ENCODE data around the gene FHIT.

Gene FHIT

DNA sequence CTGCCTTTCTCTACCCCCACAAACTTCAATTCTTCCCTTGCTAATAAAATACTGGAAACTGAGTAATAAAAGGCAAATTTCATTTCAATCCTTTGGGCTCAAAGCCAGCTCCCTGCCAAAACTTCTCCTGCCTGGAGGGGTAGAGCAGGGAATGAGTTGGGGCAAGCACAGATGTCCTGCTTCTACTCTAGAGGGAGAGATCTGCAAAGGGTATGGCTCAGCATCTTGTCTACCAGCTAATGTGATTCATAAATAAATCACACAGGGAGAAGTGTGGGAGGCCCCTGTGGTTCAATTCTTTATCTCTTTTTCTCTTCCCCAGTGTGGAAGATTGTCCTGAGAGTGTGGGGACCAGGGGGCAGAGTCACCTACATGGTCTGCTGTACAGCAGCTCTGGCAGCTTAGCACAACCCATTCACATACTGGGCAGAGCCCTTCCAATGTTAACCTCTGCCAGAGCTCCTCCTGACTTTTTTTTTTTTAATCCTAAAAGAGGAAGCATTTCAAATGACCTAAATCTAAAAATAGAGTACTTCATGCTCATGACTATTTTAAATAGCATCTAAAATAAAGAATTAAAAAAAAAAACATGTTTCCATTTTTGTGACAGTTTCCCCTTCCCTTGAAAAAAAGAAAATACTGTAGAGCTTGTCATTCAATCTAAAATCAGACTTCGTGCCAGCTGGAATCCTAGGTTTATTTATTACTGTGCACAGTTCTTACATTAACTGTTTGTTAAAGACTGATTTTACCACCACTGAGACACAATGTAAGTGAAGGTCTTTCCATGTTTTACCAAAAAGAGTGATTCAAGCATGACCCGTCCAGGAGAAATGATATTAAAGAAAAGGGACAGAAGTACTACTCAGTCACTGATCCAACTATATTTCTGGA, 1117.7 kb downstream of the FHIT start:
- no peak for DNase-seq

GRCh38 chr3:60131618-60132017, 1119.6 kb downstream of the FHIT start:
- no peak for DNase-seq

GRCh38 chr3:60126511-60127304, 1124.5 kb downstream of the FHIT start:
- no peak for DNase-seq

DNA sequence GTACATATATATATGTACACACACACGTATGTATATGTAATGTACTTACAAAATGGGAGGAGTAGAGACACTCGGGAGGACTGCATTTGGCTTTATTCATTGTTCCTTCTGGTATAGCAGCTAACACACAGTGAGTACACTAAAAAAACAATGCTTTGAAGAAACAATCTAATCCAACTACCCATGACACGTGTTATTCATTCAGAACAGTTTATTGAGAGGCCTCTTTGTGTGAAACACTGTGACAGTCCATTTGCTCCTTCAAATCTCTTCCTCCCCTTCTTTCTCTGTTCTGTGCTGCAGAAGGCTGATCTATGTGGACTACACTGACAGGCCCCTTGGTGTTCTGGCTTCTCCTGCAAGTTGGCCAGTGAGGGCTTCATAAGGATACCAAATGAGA, 1125.6 kb downstream of the FHIT start:
- no peak for DNase-seq

DNA sequence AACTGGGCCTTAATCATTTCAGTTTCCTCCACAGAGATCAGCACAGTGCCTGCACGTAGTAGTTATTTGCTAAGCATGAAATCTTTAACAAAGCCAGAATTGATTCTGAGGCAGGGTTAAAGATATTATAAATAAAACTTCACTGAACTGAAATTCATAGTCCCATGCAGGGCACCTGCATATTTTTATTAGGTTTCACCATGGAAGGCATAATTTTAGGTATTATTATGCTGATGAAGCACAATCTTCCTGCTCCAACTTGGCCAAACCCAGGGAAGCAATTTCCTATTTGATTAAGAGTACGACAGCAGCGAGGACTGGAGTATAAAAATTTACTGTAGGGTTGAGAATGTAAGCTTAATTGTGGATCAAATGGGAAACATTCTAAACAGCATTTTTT, 1131.0 kb downstream of the FHIT start:
- no peak for DNase-seq

- no peak for DNase-seq
These were observed 1137.1 kb downstream of the FHIT start for GRCh38 chr3:60114191-60114590.

GRCh38 chr3:60107275-60107674, 1144.0 kb downstream of the FHIT start:
- no peak for DNase-seq

DNA sequence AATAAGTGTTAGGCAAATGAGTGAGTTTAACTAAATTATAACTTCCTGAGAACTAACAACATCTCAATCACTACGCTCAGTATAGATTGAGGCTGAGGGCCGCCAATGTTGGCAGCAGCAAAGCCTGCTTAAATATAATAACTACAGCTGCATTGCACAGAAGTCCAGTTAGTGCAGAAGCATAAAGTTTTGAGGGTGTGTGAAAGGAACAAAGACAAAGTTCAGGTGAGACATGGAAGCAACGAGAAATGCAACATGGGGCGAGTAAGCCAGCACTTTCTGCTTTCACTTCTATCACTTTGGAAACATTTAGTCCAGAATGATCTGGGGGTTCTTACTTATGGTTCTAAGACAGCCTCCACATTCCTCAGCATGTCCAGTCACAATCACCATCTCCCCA, 1149.1 kb downstream of the FHIT start:
- DNase-seq = no peak

DNA sequence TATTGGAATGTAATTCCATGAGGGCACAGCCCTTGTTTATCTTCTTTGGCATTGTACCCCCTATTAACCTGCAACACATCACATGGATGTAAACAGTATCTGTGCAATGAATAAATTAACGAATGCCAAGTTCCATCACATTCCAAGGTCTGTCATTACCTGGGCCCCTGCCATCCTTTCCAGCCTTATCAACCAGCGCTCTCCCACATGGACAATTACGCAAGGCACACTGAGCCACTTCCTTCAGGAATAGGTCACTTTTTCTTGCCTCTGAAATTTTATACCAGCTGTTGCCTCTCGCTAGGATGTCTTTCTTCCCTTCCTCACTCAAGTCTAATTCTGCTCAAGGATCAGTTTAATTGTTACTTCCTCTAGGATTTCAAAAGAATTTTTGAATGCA, 1149.6 kb downstream of the FHIT start:
- DNase-seq = no peak

GRCh38 chr3:60096403-60096802, 1154.8 kb downstream of the FHIT start:
- no peak for DNase-seq

DNA sequence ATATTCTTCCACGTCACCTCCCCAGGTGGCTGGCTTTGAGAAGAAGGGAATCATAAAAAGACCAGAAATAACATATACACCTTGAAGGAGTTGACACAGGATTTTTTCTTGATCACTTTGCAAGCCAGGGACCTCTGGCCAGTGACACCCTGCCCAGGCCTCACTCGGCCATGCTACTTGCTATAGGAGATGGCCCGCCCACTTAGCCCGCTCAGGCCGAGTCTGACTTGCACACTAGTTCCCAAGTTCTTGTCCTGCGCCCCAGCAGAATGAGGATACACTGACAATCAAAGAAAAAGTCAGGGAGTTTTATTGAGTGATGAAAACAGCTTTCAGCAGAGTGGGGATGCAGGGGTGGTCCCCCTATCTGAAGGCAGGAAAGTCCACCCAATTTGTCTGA, 1155.3 kb downstream of the FHIT start:
- no peak for DNase-seq

DNA sequence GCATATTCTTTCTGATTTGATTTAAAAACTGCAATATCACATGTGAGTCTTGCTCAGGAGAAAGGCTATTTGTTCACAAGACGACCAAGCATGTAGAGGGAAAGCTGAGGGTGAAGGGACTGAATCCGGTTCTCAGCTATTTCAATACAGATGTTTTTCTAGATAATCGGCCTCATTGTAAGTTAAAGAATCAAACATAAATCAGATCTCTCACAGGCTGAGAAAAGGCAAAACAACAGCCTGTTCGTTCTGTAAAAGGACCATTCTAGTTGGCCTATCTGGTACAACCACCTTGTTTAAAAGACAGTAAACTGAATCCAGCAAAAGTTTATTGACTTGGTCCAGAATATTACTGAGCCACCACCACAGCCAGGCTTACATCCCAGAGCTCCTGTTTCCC, 1155.7 kb downstream of the FHIT start:
- no peak for DNase-seq

- DNase-seq = no peak
These were observed 1156.8 kb downstream of the FHIT start for GRCh38 chr3:60094392-60094947.

DNA sequence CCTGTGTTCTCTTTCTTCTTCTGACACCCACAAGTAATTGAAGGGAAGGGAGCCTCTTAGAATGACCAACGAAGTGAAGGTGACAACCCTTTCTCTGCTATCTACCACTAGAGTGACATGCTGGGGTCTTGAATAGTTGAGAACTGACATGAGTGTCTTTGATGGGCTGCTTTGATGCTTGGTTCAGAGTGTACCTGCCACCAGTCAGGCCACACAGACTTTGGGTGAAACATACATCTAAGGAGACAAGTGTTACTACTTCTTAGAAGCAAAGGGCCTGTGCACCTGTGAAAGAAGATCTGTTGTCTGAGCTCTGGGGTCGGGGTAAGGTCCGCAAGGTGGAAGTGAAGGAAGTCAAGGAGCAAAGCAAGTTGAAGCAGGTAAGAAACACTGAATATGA, 1160.7 kb downstream of the FHIT start:
- no peak for DNase-seq

DNA sequence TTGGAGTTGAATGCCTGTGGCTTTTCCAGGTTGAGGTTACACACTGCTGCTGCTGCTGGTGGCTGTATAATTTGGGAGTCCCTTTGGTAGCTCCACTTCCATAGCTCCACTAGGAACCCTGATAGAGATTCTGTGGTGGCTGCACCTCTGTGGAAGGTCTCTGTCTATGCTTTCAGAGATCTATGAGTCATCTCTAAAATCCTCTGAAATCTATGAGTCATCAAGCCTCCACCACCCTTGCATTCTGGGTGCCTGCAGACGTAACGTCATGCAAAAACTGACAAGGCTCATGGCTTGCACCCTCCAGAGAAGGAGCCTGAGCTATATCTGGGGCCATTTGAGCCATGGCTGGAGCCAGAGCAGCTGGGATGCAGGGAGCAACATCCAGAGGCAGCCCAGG, 1164.4 kb downstream of the FHIT start:
- DNase-seq = peak; percentile 57

GRCh38 chr3:60085649-60086048, 1165.6 kb downstream of the FHIT start:
- DNase-seq = no peak

GRCh38 chr3:60081381-60082095, 1169.7 kb downstream of the FHIT start:
- DNase-seq = no peak

DNA sequence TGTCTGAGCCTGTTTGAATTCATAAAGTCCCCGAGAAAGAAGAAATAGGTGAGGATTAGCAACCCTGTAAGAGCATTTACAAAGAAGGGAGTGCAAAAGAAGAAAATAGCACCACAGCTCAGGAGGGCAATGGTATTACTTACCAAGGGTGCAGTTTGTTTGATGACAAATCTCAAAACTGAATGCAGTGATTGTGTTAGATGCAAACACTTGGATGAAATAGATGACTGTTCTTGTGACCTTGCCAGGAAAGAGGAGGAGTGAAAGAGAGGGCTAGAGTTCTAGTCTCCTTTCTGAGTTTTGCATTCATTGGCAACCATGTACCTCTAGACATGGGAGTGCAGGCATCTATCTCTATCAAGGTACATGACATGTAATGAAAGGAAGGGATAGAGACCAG, 1170.6 kb downstream of the FHIT start:
- DNase-seq = peak; percentile 30

GRCh38 chr3:60079076-60079475, 1172.2 kb downstream of the FHIT start:
- DNase-seq = peak; percentile 70

- no peak for DNase-seq
These were observed 1174.9 kb downstream of the FHIT start for GRCh38 chr3:60076331-60076730.

DNA sequence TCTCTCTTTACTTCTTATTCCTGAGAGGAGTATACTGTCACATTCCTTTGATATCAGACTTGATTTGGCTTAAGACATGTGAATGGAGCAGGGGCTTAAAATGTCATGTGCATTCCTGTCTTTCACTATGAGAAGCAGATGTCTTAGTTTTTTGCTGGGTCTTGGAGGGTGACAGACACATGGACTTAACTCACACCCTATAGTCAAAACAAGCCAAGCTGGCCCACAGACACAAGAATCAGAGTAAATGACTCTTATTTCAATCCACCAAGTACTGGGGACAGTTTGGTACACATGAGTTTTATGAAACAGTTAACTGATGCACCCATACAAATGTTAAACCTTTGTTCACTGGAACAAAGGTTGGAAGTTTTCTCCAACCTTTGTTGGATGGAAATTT, 1177.3 kb downstream of the FHIT start:
- no peak for DNase-seq

DNA sequence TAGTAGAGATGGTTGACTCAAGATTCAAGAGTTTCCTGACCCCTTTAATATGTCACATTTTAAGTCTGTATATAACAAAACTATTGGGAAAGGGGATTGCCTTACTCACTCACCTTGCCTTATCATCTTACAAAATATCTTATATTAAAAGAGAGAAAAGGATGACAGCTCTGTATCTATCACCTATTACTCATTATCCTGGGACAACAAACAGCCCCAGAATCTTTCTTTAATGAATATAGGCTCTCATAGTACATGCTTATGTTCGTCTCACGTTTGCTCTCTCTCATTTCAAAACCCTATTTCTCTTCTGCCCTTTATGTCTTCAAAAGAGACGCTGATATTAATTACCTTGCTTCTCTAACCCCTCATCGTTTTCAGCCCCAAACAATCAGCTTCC, 1178.0 kb downstream of the FHIT start:
- DNase-seq = no peak

DNA sequence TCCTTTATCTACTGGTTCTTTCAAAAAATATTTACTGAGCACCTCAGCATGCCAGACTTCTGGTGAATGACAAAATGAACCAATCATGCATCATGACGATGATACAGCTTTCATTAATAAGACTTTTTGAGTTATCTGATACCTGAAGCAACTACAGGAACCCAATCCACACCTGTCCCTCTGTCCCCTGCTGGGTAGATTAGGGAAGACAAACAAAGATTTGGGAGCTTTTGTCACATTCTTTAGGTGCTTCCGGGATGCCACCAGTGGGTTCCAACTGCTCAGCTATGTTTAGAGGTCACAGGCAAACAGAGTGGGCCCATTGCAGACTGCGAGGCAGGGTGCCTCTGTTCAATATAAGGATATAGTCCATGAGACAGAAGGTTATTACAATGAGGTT, 1180.9 kb downstream of the FHIT start:
- DNase-seq = no peak

All from stimulated activated CD4-positive, alpha-beta T cell treated with anti-CD3 and anti-CD28 coated beads, Interleukin-4, amount 100 ng/mL, for 24 hours (primary cell).